Skeletal muscle cell (primary cell): Measurements from ENCODE around the gene RDH16.
"Not testable (repeated sequence)": the region's sequence is repeated elsewhere in the genome, so short reads cannot be mapped to it uniquely, and the experiment has no call there.

Source experiments
- DNase-seq: peaks from one replicate; pipeline ENCODE4 v3.0.0-alpha.2; 2010; ENCODE audit warnings: low read depth
- H3K4me3 ChIP-seq: 2 replicates; pipeline ENCODE4 v1.5.1; 2011; ENCODE audit warnings: low read depth, mild to moderate bottlenecking, control low read depth, low read length, moderate library complexity

Gene RDH16

GRCh38 chr12:56932146-56932545 lies 25.3 kb downstream of the RDH16 start:
- no peak overlapping the region for H3K4me3 ChIP-seq
- no peak for DNase-seq

DNA sequence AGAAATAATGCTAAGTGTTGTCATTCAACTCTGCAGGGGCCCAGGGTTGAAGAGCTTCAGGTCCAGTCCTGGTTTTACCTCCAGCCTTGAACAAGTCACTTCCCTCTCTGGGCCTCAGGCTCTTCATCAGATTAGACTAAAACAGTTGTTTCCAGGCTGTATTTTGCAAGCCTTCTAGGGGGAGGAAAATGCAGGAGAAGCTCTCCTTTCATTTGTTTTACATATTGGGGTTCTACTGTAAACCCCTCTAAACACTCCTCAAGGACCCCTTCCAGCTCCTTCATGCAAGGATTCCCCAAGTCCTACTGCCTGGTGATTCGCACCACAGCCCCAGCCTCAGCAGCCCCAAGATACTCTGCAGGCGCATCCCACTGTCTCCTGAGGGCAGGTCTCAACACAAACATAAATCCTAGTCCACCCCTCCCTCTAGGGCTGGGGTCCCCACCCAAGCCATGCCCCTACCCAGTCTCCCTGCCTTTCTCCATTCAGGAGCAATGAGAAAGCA lies 25.9 kb downstream of the RDH16 start:
- H3K4me3 ChIP-seq = no peak overlapping the region
- peak; percentile 22 for DNase-seq

- H3K4me3 ChIP-seq = no peak overlapping the region
- no peak for DNase-seq
Measured at GRCh38 chr12:56930241-56930640, 27.2 kb downstream of the RDH16 start.

DNA sequence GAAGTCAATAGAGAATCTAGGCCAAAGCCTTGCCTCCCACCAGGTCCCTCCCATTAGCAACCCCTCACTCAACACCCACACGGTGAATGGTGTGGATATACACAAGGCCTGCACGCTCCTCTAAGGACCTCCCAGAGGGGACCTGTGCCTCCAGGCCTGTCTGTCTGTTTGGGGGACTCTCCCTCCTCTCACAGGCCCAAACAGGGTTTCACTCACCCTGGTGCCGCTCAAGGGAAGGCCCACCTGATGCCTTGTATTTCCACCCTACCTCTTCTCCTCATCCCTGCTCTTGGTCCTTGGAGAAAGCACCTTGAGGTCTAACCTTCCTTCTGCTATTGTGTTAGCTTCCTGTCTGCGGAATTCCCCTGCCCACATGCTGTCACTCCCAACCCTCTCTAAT lies 27.6 kb downstream of the RDH16 start:
- DNase-seq = no peak

GRCh38 chr12:56928262-56928661 lies 29.1 kb downstream of the RDH16 start:
- no peak for DNase-seq
- H3K4me3 ChIP-seq = no peak overlapping the region

More for the DNA sequence above, 27.6 kb downstream of the RDH16 start:
- H3K4me3 ChIP-seq = no peak overlapping the region

GRCh38 chr12:56927281-56927680 lies 30.1 kb downstream of the RDH16 start:
- no peak overlapping the region for H3K4me3 ChIP-seq
- DNase-seq = no peak

DNA sequence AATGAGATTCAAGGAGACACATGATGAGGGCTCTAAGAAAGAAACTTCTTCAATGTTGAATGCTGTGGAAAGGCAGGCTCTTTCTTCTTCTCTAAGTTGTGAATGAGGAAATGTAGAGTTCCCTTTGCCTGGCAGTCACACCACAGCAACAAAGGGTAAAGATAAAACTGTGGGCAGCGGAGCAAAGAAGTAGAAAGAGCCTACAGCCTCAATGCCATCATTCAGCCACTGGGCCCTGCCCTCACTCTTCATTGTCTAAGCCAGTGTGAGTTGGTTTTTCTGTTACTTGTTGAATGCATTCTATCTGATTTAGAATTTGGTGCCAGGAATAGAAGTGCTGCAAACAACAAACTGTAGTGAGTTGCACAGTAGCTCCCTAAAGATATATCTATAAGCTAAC lies 35.4 kb downstream of the RDH16 start:
- no peak overlapping the region for H3K4me3 ChIP-seq
- DNase-seq = no peak

- H3K4me3 ChIP-seq = no peak overlapping the region
- no peak for DNase-seq
Measured at GRCh38 chr12:56921346-56921745, 36.1 kb downstream of the RDH16 start.

GRCh38 chr12:56918139-56918538 lies 39.3 kb downstream of the RDH16 start:
- DNase-seq = not testable (repeated sequence)

GRCh38 chr12:56916996-56917333 lies 40.4 kb downstream of the RDH16 start:
- no peak overlapping the region for H3K4me3 ChIP-seq

More at GRCh38 chr12:56918139-56918538, 39.3 kb downstream of the RDH16 start:
- not testable (repeated sequence) for H3K4me3 ChIP-seq

DNA sequence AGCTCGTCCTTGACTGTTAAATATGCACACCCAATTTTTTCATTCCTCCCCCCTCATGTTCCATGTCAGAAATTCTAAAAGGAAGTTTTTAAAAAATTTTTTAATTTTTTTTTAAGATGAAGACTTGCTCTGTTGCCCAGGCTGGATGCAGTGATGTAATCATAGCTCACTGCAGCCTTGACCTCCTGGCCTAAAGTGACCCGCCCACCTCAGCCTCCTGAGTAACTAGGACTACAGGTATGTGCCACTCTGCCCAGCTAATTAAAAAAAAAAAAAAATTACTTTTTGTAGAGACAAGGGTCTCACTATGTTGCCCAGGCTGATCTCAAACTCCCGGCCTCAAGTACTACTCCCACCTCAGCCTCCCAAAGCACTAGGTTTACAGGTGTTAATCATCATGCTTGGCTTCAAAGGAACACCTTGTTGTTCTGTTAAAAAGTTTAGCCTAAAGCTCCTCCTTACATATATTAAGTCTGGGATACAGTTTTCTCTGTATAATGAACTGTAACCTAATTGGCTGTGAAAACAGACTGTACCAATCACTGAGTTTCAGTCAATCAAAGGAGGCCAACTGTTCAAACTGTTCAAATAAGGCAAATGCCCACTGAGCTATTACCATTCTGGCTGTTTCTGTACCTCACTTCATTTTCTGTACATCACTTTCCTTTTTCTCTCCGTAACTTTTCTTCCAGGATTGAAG lies 41.0 kb downstream of the RDH16 start:
- H3K4me3 ChIP-seq = no peak overlapping the region
- no peak for DNase-seq

More at GRCh38 chr12:56916996-56917333, 40.4 kb downstream of the RDH16 start:
- DNase-seq = no peak

DNA sequence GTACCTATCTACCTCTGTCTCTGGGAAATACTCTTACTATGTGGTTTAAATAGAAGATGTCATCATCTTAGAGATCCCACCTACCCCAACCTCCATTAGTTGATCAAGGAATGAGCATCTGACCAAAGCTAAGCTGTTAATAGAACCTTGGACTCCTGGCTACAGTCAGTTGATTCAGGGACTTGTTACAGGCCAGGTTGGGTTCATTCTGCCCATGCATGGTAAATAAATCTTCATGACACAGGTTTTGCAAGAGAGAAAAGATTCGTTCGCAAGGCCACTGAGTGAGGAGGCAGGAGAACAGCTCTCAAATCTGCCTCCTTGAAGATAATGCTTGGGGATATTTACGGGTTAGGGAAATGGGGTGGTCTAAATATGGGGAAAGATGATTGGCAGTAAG lies 42.7 kb downstream of the RDH16 start:
- H3K4me3 ChIP-seq = no peak overlapping the region
- no peak for DNase-seq

DNA sequence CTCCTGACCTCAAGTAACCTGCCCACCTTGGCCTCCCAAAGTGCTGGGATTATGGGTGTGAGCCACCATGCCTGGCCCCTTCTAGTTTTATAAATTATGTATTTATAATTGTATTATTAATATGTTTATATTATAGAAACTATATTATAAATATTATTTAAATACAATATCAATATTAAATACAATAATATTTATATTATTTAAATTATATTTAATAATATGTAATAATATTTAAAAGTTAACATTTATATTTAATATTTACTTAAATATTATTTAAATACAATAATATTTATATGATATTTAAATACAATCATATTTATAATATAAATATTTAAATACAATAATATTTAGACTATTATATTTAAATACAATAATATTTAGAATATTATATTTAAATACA lies 43.2 kb downstream of the RDH16 start:
- DNase-seq = no peak
- H3K4me3 ChIP-seq = no peak overlapping the region

DNA sequence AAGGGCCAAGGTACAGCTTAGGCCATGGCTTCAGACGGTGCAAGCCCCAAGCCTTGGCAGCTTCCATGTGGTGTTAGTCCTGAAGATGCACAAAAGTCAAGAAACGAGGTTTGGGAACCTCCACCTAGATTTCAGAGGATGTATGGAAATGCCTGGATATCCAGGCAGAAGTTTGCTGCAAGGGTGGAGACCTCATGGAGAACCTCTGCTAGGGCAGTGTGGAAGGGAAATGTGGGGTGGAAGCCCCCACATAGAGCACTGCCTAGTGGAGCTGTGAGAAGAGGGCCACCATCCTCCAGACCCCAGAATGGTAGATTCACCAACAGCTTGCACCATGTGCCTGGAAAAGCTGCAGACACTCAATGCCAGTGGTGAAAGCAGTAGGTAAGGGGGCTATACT lies 48.0 kb downstream of the RDH16 start:
- DNase-seq, H3K4me3 ChIP-seq: not testable (repeated sequence)

GRCh38 chr12:56908136-56908535 lies 49.3 kb downstream of the RDH16 start:
- DNase-seq = no peak
- H3K4me3 ChIP-seq = no peak overlapping the region

DNA sequence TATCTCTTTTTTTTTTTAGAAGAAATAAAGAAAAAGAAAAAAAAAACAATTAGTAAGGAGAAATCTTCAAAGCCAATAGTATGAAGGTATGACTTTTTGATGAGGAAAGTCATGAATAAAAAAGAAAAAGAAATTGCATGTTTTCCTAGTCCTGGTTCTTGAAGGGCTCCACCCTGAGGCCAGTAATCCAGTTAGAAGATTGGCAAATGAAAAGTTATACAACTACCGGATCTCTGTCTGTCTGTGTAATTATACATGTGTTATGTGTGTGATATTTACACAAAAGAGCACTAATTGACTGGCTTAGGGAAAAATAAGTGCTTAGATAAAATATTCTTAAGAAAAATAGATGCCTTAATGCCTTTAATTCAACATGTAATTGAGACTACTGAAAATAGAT lies 51.6 kb downstream of the RDH16 start:
- no peak for DNase-seq
- no peak overlapping the region for H3K4me3 ChIP-seq

DNA sequence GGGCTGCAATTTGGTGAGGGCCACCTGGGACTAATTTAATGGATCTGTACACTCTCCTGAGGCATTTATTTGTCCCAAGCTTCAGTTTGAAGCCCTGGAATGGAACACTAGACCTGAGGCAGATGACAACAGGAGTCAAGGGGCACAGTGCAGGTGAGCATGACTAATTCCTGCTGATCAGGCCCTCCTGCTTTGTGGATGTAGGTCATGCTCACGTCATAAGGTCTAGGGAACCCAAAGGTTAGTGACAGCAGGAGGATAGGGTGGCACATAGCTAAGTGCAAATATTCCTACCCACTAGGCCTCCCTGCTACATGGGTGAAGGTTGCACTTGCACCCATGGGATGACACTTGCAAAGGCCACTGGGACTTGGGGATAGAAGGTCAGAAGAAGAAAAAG lies 54.0 kb downstream of the RDH16 start:
- H3K4me3 ChIP-seq = no peak overlapping the region
- no peak for DNase-seq
